SK-N-MC (cell line): Measurements from ENCODE around the gene LTA4H.

Source experiments
- EZH2 ChIP-seq: fragments of 200-600 bp; sonication (generic); IDR thresholded peaks from one replicate; pipeline ENCODE4 v1.6.1; 2017; ENCODE audit warnings: antibody characterized with exemption
- POLR2AphosphoS5 ChIP-seq: IDR thresholded peaks from 2 replicates; pipeline ENCODE4 v1.6.1; 2012; ENCODE audit warnings: mild to moderate bottlenecking, low read depth, low read length, borderline replicate concordance

DNA sequence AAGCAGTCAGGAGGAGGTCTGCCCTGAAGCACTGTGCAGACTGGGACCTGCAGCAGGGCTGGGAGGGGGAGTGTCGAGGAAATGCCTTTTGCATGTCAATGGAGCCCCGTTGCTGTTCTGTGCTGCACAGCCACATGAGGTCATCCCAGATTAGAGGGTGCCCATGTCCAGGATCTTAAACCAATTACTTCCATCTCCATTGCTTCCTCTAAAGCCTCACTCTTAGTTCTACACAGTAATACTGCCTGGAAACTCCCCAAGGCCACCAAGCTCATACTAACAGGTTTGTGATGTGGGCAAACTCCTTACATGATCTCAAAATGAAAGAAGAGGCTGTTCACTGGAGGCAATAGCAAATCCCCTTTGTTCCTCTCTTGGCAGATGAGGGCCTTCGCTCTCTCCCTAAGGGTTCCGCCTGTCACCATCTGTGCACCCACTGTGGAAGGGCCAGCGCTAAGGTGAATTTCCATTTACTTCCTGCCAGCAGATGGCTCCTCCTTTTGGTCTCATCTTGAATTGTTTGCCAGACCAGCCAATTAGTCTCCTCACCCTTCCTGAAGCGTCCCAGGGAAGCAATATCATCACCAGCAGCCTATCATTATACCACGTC, 35.4 kb upstream of the LTA4H start:
- TF ChIP-seq EZH2, result no peak
- TF ChIP-seq POLR2AphosphoS5, result no peak
